Endodermal cell (in vitro differentiated cells): ENCODE data around the gene SUPT20HL2. TPM values are rescaled to one million over a fixed set of nuclear protein-coding genes. Genes with fewer than 3 reads are reported as not detected.

Experiments used
- DNase-seq: peaks from one replicate; pipeline ENCODE4 v3.0.0-alpha.2; 2017
- H3K27ac ChIP-seq: 2 replicates; pipeline ENCODE4 v1.5.1; 2013; ENCODE audit warnings: mild to moderate bottlenecking, low read depth, low read length, moderate library complexity
- H3K27me3 ChIP-seq: 2 replicates; pipeline ENCODE4 v1.6.1; 2013; ENCODE audit warnings: mild to moderate bottlenecking, low read length, moderate library complexity; ENCODE audit not compliant: insufficient read depth, control insufficient read depth, poor library complexity, severe bottlenecking
- H3K36me3 ChIP-seq: 2 replicates; pipeline ENCODE4 v1.7.0; 2013; ENCODE audit warnings: mild to moderate bottlenecking, low read length, moderate library complexity; ENCODE audit not compliant: control insufficient read depth, insufficient read depth
- H3K4me1 ChIP-seq: one replicate; pipeline ENCODE4 v1.7.0; 2013; ENCODE audit warnings: low read length; ENCODE audit not compliant: control insufficient read depth, insufficient read depth
- H3K4me3 ChIP-seq: 2 replicates; pipeline ENCODE4 v1.5.1; 2013; ENCODE audit warnings: mild to moderate bottlenecking, low read length, moderate library complexity
- H3K9ac ChIP-seq: 2 replicates; pipeline ENCODE4 v1.6.1; 2013; ENCODE audit warnings: mild to moderate bottlenecking, low read length, moderate library complexity; ENCODE audit not compliant: poor library complexity, severe bottlenecking; ENCODE audit errors: extremely low read depth
- H3K9me3 ChIP-seq: 2 replicates; pipeline ENCODE4 v1.6.1; 2013; ENCODE audit warnings: mild to moderate bottlenecking, low read length, moderate library complexity; ENCODE audit not compliant: control insufficient read depth
- H3K27ac Mint-ChIP-seq: 2 replicates; pipeline ENCODE4 v1.8.0; 2020; ENCODE audit warnings: mixed read lengths
- H3K27me3 Mint-ChIP-seq: 2 replicates; pipeline ENCODE4 v1.8.0; 2021; ENCODE audit warnings: mild to moderate bottlenecking, mixed read lengths; ENCODE audit not compliant: insufficient read depth
- H3K36me3 Mint-ChIP-seq: 2 replicates; pipeline ENCODE4 v1.8.0; 2020; ENCODE audit warnings: low read depth, mixed read lengths
- H3K4me1 Mint-ChIP-seq: 2 replicates; pipeline ENCODE4 v1.8.0; 2020; ENCODE audit warnings: mixed read lengths
- H3K4me3 Mint-ChIP-seq: 2 replicates; pipeline ENCODE4 v1.8.0; 2020; ENCODE audit warnings: mild to moderate bottlenecking, moderate library complexity, mixed read lengths
- H3K9me3 Mint-ChIP-seq: 2 replicates; pipeline ENCODE4 v1.8.0; 2020; ENCODE audit warnings: mild to moderate bottlenecking, mixed read lengths
- CTCF ChIP-seq: fragments of 200-600 bp; sonication (generic); conservative IDR thresholded peaks from 2 replicates; pipeline ENCODE4 v1.5.0; 2021; ENCODE audit warnings: antibody characterized with exemption, mild to moderate bottlenecking
- WGBS, 2 experiments: methylation state at CpG; one replicate each; pipeline versions ENCODE4 v1.1.5 to v1.1.7; 2013; ENCODE audit warnings: missing lambda C conversion rate in 2 of 2, mixed read lengths in 1 of 2; ENCODE audit not compliant: insufficient coverage in 1 of 2, insufficient read length in 1 of 2; 5-methylcytosine and 5-hydroxymethylcytosine counted together
- total RNA-seq, 2 donors: library from RNA; stranded (reverse); fragmentation: NEBNext Ultra II Directional in 1 of 2; extraction: Animal tissue kit (Norgen Biotek cat#: 25700) in 1 of 2; gene quantifications; 2 replicates in 1 of 2; 3 replicates in 1 of 2; pipeline ENCODE4 v1.2.1, GENCODE V29; 2021

The SUPT20HL2 gene
- total RNA-seq, 2 donors from 2014 or later: not detected

GRCh38 chrX:24266996-24267395 is 46.9 kb downstream of the SUPT20HL2 start:
- Mint-ChIP-seq H3K4me1 (peaks cover 4% of the 10 kb centered on the region), H3K9me3 (no peaks in the 10 kb centered on the region), H3K27ac (no peak overlapping the region), H3K36me3 (no peaks in the 10 kb centered on the region), H3K27me3 (no peaks in the 10 kb centered on the region), H3K4me3 (no peak overlapping the region)
- Histone ChIP-seq H3K9me3 (no peaks in the 10 kb centered on the region), H3K4me1 (no peaks in the 10 kb centered on the region), H3K27me3 (no peaks in the 10 kb centered on the region), H3K9ac (no peak overlapping the region), H3K4me3 (no peak overlapping the region), H3K27ac (no peak overlapping the region), H3K36me3 (no peaks in the 10 kb centered on the region)
- 95% methylated on average over 2 of the region's 4 CpGs; no CpG with 5 or more reads in 1 of the 2 experiments for WGBS, 2 experiments
- no peak for TF ChIP-seq CTCF
- no peak for DNase-seq

GRCh38 chrX:24264383-24264782 is 49.5 kb downstream of the SUPT20HL2 start:
- no peak for DNase-seq
- no peaks in the 10 kb centered on the region for H3K4me1 ChIP-seq
- H3K9me3 Mint-ChIP-seq: peaks cover 4% of the 10 kb centered on the region
- no peaks in the 10 kb centered on the region for H3K36me3 ChIP-seq
- H3K4me1 Mint-ChIP-seq: peaks cover 10% of the 10 kb centered on the region
- H3K36me3 Mint-ChIP-seq: no peaks in the 10 kb centered on the region
- no peaks in the 10 kb centered on the region for H3K27me3 ChIP-seq
- H3K4me3 ChIP-seq: no peak overlapping the region
- no peak overlapping the region for H3K9ac ChIP-seq
- no peak overlapping the region for H3K27ac Mint-ChIP-seq
- 85 to 94% methylated on average over 2 to 6 of the region's 6 CpGs for WGBS, 2 experiments
- H3K9me3 ChIP-seq: no peaks in the 10 kb centered on the region
- H3K27ac ChIP-seq: no peak overlapping the region
- no peak for TF ChIP-seq CTCF
- H3K4me3 Mint-ChIP-seq: no peak overlapping the region
- no peaks in the 10 kb centered on the region for H3K27me3 Mint-ChIP-seq

GRCh38 chrX:24262309-24262708 is 51.6 kb downstream of the SUPT20HL2 start:
- Mint-ChIP-seq H3K9me3 (peaks cover 4% of the 10 kb centered on the region), H3K27ac (no peak overlapping the region), H3K4me3 (no peak overlapping the region), H3K27me3 (no peaks in the 10 kb centered on the region), H3K4me1 (peaks cover 10% of the 10 kb centered on the region), H3K36me3 (no peaks in the 10 kb centered on the region)
- Histone ChIP-seq H3K27ac (no peak overlapping the region), H3K27me3 (no peaks in the 10 kb centered on the region), H3K36me3 (no peaks in the 10 kb centered on the region), H3K4me1 (no peaks in the 10 kb centered on the region), H3K9me3 (no peaks in the 10 kb centered on the region), H3K4me3 (no peak overlapping the region), H3K9ac (no peak overlapping the region)
- no peak for TF ChIP-seq CTCF
- 90 to 100% methylated on average over 1 to 3 of the region's 3 CpGs for WGBS, 2 experiments
- no peak for DNase-seq

Other genes starting within 250 kb of the SUPT20HL2 start
- gene ZFX, start 164.3 kb downstream of the SUPT20HL2 start, total RNA-seq: 10 to 100 TPM; 20.3 to 51.0 TPM
- gene SUPT20HL1, start 46.6 kb upstream of the SUPT20HL2 start, total RNA-seq: under 1 TPM in 1 of 2 donors, not detected in 1; 0.09 TPM
- gene PDK3, start 151.2 kb upstream of the SUPT20HL2 start, total RNA-seq: 10 to 100 TPM; 14.9 to 21.9 TPM